GM12891 (cell line): Measurements from ENCODE around the gene TPRG1L.

Experiments
- POLR2A ChIP-seq: IDR thresholded peaks from 2 replicates; pipeline ENCODE4 v1.6.1; 2011; ENCODE audit warnings: low read depth, low read length, control low read depth
- POLR2AphosphoS5 ChIP-seq: IDR thresholded peaks from 2 replicates; pipeline ENCODE4 v1.6.1; 2011; ENCODE audit warnings: low read depth, low read length, control low read depth
- POU2F2 ChIP-seq: IDR thresholded peaks from 2 replicates; pipeline ENCODE4 v1.6.1; 2011; ENCODE audit warnings: low read depth, mild to moderate bottlenecking, control low read depth, low read length, moderate library complexity
- SPI1 ChIP-seq: IDR thresholded peaks from 2 replicates; pipeline ENCODE4 v1.6.1; 2011; ENCODE audit warnings: low read depth, low read length, control low read depth
- TAF1 ChIP-seq: IDR thresholded peaks from 2 replicates; pipeline ENCODE4 v1.6.1; 2011; ENCODE audit warnings: low read depth, low read length, control low read depth

DNA sequence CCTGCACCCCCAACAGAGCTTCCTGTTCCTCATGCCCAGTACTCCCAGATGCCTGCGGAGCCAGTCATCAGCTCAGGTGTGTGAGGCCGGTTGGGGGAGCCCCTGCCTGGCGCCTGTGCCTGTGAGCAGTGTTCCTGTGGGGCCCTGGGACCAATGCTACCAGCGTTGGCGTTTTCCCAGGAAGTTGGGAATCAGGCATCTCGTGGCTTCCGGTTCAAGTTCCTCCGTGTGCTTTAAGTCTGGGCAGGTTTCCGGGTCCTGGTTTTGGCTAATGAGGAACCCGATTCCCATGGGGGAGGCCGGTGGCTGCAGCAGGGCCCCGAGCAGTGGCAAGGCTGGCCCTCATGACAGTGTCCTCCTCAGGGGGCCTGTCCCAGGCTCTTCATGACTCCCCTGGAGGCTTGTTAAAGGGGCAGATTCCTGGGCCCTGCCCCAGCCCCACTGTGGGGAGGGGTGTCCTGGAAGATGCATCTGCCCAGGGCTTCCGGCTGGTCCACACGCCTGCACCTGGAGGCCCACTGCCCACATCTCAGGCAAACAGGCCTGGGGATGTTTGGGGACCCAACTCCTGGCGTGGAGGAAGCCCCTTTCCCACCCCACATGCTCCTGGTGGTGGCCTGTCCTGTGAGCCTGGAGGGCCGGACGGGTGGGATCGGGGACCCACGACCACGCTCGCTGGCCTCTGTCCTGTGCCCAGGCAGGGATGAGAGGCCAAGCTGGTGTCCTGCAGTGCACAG, 53.7 kb downstream of the TPRG1L start:
- TF ChIP-seq POLR2A (no peak), TAF1 (no peak), SPI1 (no peak), POLR2AphosphoS5 (no peak), POU2F2 (no peak)
